Neural progenitor cell (in vitro differentiated cells): ENCODE data around the gene RFX8.

Source experiments
- EZH2phosphoT487 ChIP-seq: fragments of 200-600 bp; sonication (generic); IDR thresholded peaks from 2 replicates; pipeline ENCODE4 v1.6.1; 2017; ENCODE audit warnings: antibody characterized with exemption
- TF ChIP-seq, protein P1 (sequence below): fragments of 200-600 bp; sonication (generic); IDR thresholded peaks from 2 replicates; pipeline ENCODE4 v1.5.1; 2017; ENCODE audit warnings: antibody characterized with exemption, mild to moderate bottlenecking

DNA sequence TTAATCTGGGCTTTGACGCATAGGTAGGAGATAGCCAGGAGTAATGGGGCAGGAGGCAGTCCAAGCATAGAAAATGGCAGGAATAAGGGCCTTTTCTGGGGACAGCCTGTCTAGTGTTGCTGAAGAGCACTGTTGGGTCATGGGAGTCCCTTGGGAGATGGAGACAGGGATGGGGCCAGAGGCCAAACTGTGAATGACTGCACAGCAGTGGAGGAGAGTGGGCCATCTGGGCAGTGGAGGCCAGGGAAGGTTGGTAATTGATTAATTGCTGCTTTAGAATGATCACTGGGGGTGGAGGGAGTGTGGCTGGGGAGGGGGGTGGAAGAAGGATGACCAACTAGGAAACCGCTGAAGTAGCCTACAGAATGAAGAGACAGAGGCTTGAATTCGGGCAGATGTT lies 59.0 kb downstream of the RFX8 start:
- TF ChIP-seq, protein P1, sequence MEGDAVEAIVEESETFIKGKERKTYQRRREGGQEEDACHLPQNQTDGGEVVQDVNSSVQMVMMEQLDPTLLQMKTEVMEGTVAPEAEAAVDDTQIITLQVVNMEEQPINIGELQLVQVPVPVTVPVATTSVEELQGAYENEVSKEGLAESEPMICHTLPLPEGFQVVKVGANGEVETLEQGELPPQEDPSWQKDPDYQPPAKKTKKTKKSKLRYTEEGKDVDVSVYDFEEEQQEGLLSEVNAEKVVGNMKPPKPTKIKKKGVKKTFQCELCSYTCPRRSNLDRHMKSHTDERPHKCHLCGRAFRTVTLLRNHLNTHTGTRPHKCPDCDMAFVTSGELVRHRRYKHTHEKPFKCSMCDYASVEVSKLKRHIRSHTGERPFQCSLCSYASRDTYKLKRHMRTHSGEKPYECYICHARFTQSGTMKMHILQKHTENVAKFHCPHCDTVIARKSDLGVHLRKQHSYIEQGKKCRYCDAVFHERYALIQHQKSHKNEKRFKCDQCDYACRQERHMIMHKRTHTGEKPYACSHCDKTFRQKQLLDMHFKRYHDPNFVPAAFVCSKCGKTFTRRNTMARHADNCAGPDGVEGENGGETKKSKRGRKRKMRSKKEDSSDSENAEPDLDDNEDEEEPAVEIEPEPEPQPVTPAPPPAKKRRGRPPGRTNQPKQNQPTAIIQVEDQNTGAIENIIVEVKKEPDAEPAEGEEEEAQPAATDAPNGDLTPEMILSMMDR, result no peak
- TF ChIP-seq EZH2phosphoT487, result no peak
